WTC11 (cell line): ENCODE measurements around the gene ARMC10. TPM values are rescaled to one million over a fixed set of nuclear protein-coding genes. Genes with fewer than 3 reads are reported as not detected.
"Not testable (repeated sequence)": the region's sequence is repeated elsewhere in the genome, so short reads cannot be mapped to it uniquely, and the experiment has no call there.

Experiments used
- ATAC-seq: fragments of 200-7000 bp; cut with Tn5 transposase; 2 replicates; pipeline ENCODE4 v1.10.0; 2021; ENCODE audit warnings: mild to moderate bottlenecking, moderate library complexity
- CTCF ChIA-PET: fragments of 300-600 bp; sonication (Branson Sonifier 250); formaldehyde crosslinking; loops from one replicate; lab custom pipeline; 2021; ENCODE audit warnings: antibody characterized with exemption; lab: Charles Lee
- POLR2A ChIA-PET: fragments of 350-600 bp; sonication (Branson Sonifier 250); formaldehyde crosslinking; loops from one replicate; lab custom pipeline; 2021; ENCODE audit warnings: antibody characterized with exemption; lab: Charles Lee
- DNase-seq: peaks from one replicate; pipeline ENCODE4 v3.0.0; 2021; ENCODE audit warnings: low spot score
- H3K27ac Mint-ChIP-seq: 2 replicates; pipeline ENCODE4 v1.8.0; 2021; ENCODE audit warnings: mixed read lengths
- H3K27me3 Mint-ChIP-seq: 2 replicates; pipeline ENCODE4 v1.8.0; 2021; ENCODE audit warnings: low read depth, mild to moderate bottlenecking, moderate library complexity, mixed read lengths
- H3K36me3 Mint-ChIP-seq: 2 replicates; pipeline ENCODE4 v1.8.0; 2021; ENCODE audit warnings: mixed read lengths
- H3K4me1 Mint-ChIP-seq: 2 replicates; pipeline ENCODE4 v1.8.0; 2022; ENCODE audit warnings: mixed read lengths
- H3K4me3 Mint-ChIP-seq: 2 replicates; pipeline ENCODE4 v1.8.0; 2021; ENCODE audit warnings: mild to moderate bottlenecking, moderate library complexity, mixed read lengths
- H3K9me3 Mint-ChIP-seq: 2 replicates; pipeline ENCODE4 v1.8.0; 2021; ENCODE audit warnings: mixed read lengths
- ARID4B ChIP-seq: sonication (generic); formaldehyde crosslinking; IDR thresholded peaks from 2 replicates; pipeline ENCODE4 v1.8.0; 2023; ENCODE audit warnings: missing genetic modification reagents, mild to moderate bottlenecking, borderline replicate concordance
- CBFB ChIP-seq: sonication (generic); formaldehyde crosslinking; IDR thresholded peaks from 2 replicates; pipeline ENCODE4 v1.8.1; 2022; ENCODE audit warnings: mild to moderate bottlenecking, low read depth, missing genetic modification reagents
- CDX4 ChIP-seq: fragments of 250-450 bp; sonication (Bioruptor Pico); IDR thresholded peaks from 2 replicates; pipeline ENCODE4 v1.9.0; 2021; ENCODE audit warnings: moderate library complexity, mild to moderate bottlenecking, inconsistent platforms, borderline replicate concordance
- CREM ChIP-seq: sonication (generic); formaldehyde crosslinking; IDR thresholded peaks from 2 replicates; pipeline ENCODE4 v1.8.1; 2022; ENCODE audit warnings: mild to moderate bottlenecking, missing genetic modification reagents, moderate library complexity
- ELF4 ChIP-seq: sonication (generic); formaldehyde crosslinking; IDR thresholded peaks from 2 replicates; pipeline ENCODE4 v1.8.1; 2022; ENCODE audit warnings: low read depth, mild to moderate bottlenecking, moderate library complexity, missing genetic modification reagents
- FOXK1 ChIP-seq: sonication (generic); formaldehyde crosslinking; IDR thresholded peaks from 2 replicates; pipeline ENCODE4 v1.8.0; 2022; ENCODE audit warnings: mild to moderate bottlenecking, moderate library complexity, missing genetic modification reagents
- FOXP1 ChIP-seq: sonication (generic); formaldehyde crosslinking; IDR thresholded peaks from 2 replicates; pipeline ENCODE4 v1.8.0; 2022; ENCODE audit warnings: missing genetic modification reagents, mild to moderate bottlenecking, moderate library complexity, borderline replicate concordance
- HMGA2 ChIP-seq: fragments of 250-450 bp; sonication (Bioruptor Pico); IDR thresholded peaks from 2 replicates; pipeline ENCODE4 v1.4.0; 2021; ENCODE audit warnings: mild to moderate bottlenecking, moderate library complexity
- KAT7 ChIP-seq: sonication (generic); formaldehyde crosslinking; IDR thresholded peaks from 2 replicates; pipeline ENCODE4 v1.8.1; 2023; ENCODE audit warnings: missing genetic modification reagents, mild to moderate bottlenecking, borderline replicate concordance
- OVOL2 ChIP-seq: fragments of 250-450 bp; sonication (Bioruptor Pico); IDR thresholded peaks from 2 replicates; pipeline ENCODE4 v1.9.0; 2021; ENCODE audit warnings: mild to moderate bottlenecking, borderline replicate concordance
- SP1 ChIP-seq: sonication (generic); formaldehyde crosslinking; conservative IDR thresholded peaks from 2 replicates; pipeline ENCODE4 v1.8.1; 2022; ENCODE audit warnings: missing genetic modification reagents
- STAT6 ChIP-seq: sonication (generic); formaldehyde crosslinking; conservative IDR thresholded peaks from 2 replicates; pipeline ENCODE4 v1.8.1; 2023; ENCODE audit warnings: mild to moderate bottlenecking, low read depth, missing genetic modification reagents, moderate library complexity
- TEAD4 ChIP-seq: sonication (generic); formaldehyde crosslinking; IDR thresholded peaks from 2 replicates; pipeline ENCODE4 v1.8.0; 2022; ENCODE audit warnings: mild to moderate bottlenecking, missing genetic modification reagents
- ZBTB21 ChIP-seq: sonication (generic); formaldehyde crosslinking; IDR thresholded peaks from 2 replicates; pipeline ENCODE4 v1.8.1; 2023; ENCODE audit warnings: mild to moderate bottlenecking, missing genetic modification reagents, borderline replicate concordance
- ZNF281 ChIP-seq: sonication (generic); formaldehyde crosslinking; IDR thresholded peaks from 2 replicates; pipeline ENCODE4 v1.8.0; 2023; ENCODE audit warnings: mild to moderate bottlenecking, missing genetic modification reagents
- ZNF423 ChIP-seq: fragments of 250-450 bp; sonication (Bioruptor Pico); IDR thresholded peaks from 2 replicates; pipeline ENCODE4 v2.1.2; 2022; ENCODE audit warnings: mild to moderate bottlenecking, moderate library complexity
- ZSCAN18 ChIP-seq: fragments of 250-450 bp; sonication (Bioruptor Pico); IDR thresholded peaks from 2 replicates; pipeline ENCODE4 v2.1.2; 2022; ENCODE audit warnings: mild to moderate bottlenecking, moderate library complexity
- total RNA-seq: library from RNA; stranded (reverse); gene quantifications from 3 replicates; pipeline ENCODE4 v1.2.3, GENCODE V29; 2021

ARMC10 gene
- total RNA-seq, 1 experiment from 2014 or later, result 35.4 TPM

- TF ChIP-seq ZSCAN18 (CRISPR knock-in tag) (no peak), FOXP1 (CRISPR knock-in tag) (peak; percentile 55; the same call in 1 of the 2 replicates)
Observed at GRCh38 chr7:103106005-103106702, 31.2 kb downstream of the ARMC10 start (continued).

- H3K27ac Mint-ChIP-seq, DNase-seq, H3K27me3 Mint-ChIP-seq, H3K4me3 Mint-ChIP-seq, H3K9me3 Mint-ChIP-seq, H3K36me3 Mint-ChIP-seq: not testable (repeated sequence)
- peaks cover 13% of the 10 kb centered on the region for H3K4me1 Mint-ChIP-seq
- ChIA-PET CTCF (interaction anchor here (0.7 to 1.5 kb wide), 3 partner anchors 32 to 348 kb away, joined by 3 to 11 read pairs (median 4); partner anchors contain the start of gene ARMC10), POLR2A (interaction anchor here (0.7 to 1.1 kb wide), 2 partner anchors 9 to 31 kb away, joined by 5 to 6 read pairs; partner anchors contain the start of genes ARMC10 and FBXL13)
- peak; percentile 35; the same call in 1 of the 2 replicates for ATAC-seq
Observed at GRCh38 chr7:103106703-103107070, 31.7 kb downstream of the ARMC10 start.

- Mint-ChIP-seq H3K4me3 (no peak overlapping the region), H3K4me1 (no peaks in the 10 kb centered on the region), H3K27me3 (no peaks in the 10 kb centered on the region), H3K27ac (no peak overlapping the region), H3K36me3 (peaks cover 16% of the 10 kb centered on the region), H3K9me3 (0 out of 2 replicates have a peak, but pooled peaks cover 7% of the 10 kb centered on the region)
- CTCF ChIA-PET, result no interaction called here
- ATAC-seq, result no peak
- POLR2A ChIA-PET, result no interaction called here
- DNase-seq, result no peak
- TF ChIP-seq CBFB (CRISPR knock-in tag) (no peak), CDX4 (no peak), ZBTB21 (CRISPR knock-in tag) (no peak), OVOL2 (CRISPR knock-in tag) (no peak), ZNF423 (CRISPR knock-in tag) (no peak), HMGA2 (CRISPR knock-in tag) (no peak), STAT6 (no peak), ELF4 (CRISPR knock-in tag) (no peak), CREM (CRISPR knock-in tag) (no peak), FOXP1 (CRISPR knock-in tag) (no peak)
Observed at GRCh38 chr7:103113164-103113563, 38.2 kb downstream of the ARMC10 start.

- Mint-ChIP-seq H3K27ac (peak overlapping the region; percentile 8; the same call in 1 of the 2 replicates), H3K36me3 (peaks cover 19% of the 10 kb centered on the region), H3K9me3 (0 out of 2 replicates have a peak, but pooled peaks cover 7% of the 10 kb centered on the region), H3K27me3 (no peaks in the 10 kb centered on the region), H3K4me3 (no peak overlapping the region), H3K4me1 (no peaks in the 10 kb centered on the region)
- ATAC-seq (no peak), DNase-seq (no peak)
- POLR2A ChIA-PET, result no interaction called here
- CTCF ChIA-PET, result no interaction called here
- TF ChIP-seq TEAD4 (no peak), ZNF281 (no peak), FOXP1 (CRISPR knock-in tag) (no peak), FOXK1 (no peak), SP1 (CRISPR knock-in tag) (no peak), ZBTB21 (CRISPR knock-in tag) (no peak), KAT7 (CRISPR knock-in tag) (no peak), ARID4B (CRISPR knock-in tag) (no peak)
Observed at GRCh38 chr7:103114576-103115008, 39.7 kb downstream of the ARMC10 start.
